ENCODE data around the gene LAIR2. TPM values are rescaled to one million over a fixed set of nuclear protein-coding genes. Genes with fewer than 3 reads are reported as not detected.
"Not testable (repeated sequence)": the region's sequence is repeated elsewhere in the genome, so short reads cannot be mapped to it uniquely, and the experiment has no call there.

The LAIR2 gene
- total RNA-seq, 2 experiments from 2014 or later, result 0.62 TPM; not detected in 1

DNA sequence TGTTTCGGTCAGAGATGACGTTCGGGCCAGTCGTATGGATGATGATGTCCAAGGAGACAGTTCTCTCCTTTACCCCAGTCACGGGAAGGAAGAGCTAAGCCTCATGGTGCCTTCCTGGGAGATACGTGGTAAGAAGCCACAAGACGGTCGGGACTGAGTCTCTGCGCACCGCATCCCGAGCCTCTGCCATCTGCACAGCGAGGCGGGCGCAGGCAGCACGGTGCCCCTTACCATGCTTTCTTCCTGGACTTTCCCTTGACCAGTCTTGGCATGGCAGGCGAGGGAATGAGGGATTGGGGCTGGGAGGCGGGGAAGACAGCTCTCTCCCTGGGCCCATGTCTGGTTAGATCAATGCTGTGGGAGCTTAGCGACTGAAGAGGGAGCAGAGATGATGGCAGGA lies 10.1 kb upstream of the LAIR2 start:
- POLR2A ChIA-PET, result no interaction called here
- Mint-ChIP-seq H3K9me3 (no peaks in the 10 kb centered on the region), H3K27ac (no peak overlapping the region), H3K4me1 (peaks cover 1% of the 10 kb centered on the region), H3K27me3 (peaks cover 44% of the 10 kb centered on the region), H3K36me3 (no peaks in the 10 kb centered on the region), H3K4me3 (no peak overlapping the region)
- DNase-seq (no peak), ATAC-seq (ENCODE audit: low read depth) (no peak)

GRCh38 chr19:54493056-54493455 lies 9.6 kb upstream of the LAIR2 start:
- POLR2A ChIA-PET; H3K9me3 Mint-ChIP-seq; H3K36me3 Mint-ChIP-seq; H3K4me3 Mint-ChIP-seq; H3K4me1 Mint-ChIP-seq; ATAC-seq (ENCODE audit: low read depth); H3K27ac Mint-ChIP-seq; DNase-seq: not testable (repeated sequence)
- peaks cover 47% of the 10 kb centered on the region for H3K27me3 Mint-ChIP-seq

DNA sequence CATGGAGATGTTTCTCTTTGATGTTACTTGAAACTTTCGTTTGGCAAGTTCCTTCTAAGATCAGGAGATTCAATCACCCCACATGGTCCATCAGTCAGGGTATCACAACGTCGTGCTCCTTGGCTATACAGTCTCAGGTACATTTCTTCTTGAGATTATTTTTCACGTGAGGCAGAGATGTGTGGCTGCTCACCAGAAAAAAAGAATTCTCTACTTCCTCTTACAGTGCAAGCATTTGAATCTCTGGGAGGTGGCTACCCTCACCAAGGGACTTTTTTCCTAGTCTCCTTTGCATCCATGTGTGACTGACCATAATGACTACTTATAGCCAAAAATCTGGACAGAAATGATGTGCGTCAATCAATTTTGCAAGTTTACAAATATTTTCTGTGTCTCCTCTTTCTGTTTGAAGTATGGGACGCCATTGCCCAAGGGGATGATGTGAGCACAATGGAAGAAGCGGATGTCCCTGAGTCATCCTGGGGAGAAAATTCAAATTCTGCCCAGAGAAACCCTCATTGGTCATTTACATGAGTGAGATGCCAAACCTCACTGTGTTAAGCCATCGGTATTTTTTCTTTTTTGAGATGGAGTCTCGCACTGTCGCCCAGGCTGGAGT lies 8.6 kb upstream of the LAIR2 start:
- POLR2A ChIA-PET, result no interaction called here
- H3K4me1 Mint-ChIP-seq, result peaks cover 5% of the 10 kb centered on the region
- H3K36me3 Mint-ChIP-seq, result no peaks in the 10 kb centered on the region
- peaks cover 48% of the 10 kb centered on the region for H3K27me3 Mint-ChIP-seq
- DNase-seq (no peak), ATAC-seq (ENCODE audit: low read depth) (no peak)
- H3K9me3 Mint-ChIP-seq, result no peaks in the 10 kb centered on the region
- no peak overlapping the region for H3K4me3 Mint-ChIP-seq
- no peak overlapping the region for H3K27ac Mint-ChIP-seq

DNA sequence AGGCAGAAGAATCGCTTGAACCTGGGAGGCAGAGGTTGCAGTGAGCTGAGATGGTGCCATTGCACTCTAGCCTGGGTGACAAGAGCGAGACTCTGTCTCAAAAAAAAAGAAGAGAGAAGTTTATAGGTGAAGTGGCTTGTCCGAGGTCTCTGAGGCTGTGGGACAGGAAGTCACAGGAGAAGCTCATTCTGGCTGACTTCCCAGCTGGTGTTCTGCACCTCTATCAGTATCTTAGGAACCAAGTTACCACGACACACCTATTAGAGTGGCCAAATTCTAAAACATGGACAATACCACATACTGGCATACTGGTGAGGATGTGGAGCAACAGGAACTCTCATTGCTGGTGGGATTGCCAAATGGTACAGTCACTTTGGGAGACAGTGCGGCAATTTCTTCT lies 7.3 kb upstream of the LAIR2 start:
- POLR2A ChIA-PET, result not testable (repeated sequence)
- peaks cover 42% of the 10 kb centered on the region for H3K27me3 Mint-ChIP-seq

DNA sequence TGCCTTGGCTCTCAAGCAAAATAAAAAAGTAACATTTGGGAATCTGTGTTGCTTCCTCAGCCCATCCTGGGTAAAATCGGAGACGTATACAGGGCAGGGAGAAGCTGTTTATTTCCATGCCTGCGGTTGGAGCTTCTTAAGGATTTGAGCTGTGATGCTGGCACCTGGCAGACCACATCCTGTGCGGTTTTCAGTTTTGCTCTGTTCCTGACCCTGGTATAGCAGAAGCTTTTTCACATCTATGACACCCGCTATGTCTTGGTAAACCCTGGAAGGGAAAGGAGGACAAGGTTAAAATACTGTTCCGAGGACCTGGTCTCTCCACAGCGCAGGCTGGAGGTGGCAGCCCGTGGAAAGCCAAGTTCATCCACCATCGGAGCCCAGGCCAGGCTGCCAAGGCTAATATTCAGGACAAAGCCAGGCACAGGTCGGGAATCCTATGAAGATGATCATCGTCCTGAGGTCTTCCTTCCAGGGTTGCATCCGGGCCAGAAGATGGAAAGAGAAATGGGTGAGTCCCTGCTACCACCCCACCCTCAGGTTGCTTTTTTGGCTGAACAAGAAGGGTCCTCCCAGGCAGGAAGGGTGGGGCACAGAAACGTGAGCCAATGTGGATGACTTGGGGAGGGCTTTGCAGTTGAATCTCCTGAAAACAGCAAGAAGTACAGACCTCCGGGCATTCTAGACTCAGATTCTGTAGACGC lies 4.7 kb upstream of the LAIR2 start:
- POLR2A ChIA-PET, H3K4me3 Mint-ChIP-seq, H3K9me3 Mint-ChIP-seq, H3K4me1 Mint-ChIP-seq, H3K36me3 Mint-ChIP-seq, H3K27ac Mint-ChIP-seq, DNase-seq: not testable (repeated sequence)
- H3K27me3 Mint-ChIP-seq, result peaks cover 36% of the 10 kb centered on the region
- peak; percentile 81 for ATAC-seq (ENCODE audit: low read depth)

More for the DNA sequence above, 7.3 kb upstream of the LAIR2 start:
- H3K9me3 Mint-ChIP-seq; ATAC-seq (ENCODE audit: low read depth); H3K27ac Mint-ChIP-seq; DNase-seq; H3K4me1 Mint-ChIP-seq; H3K36me3 Mint-ChIP-seq; H3K4me3 Mint-ChIP-seq: not testable (repeated sequence)

GRCh38 chr19:54498451-54498772 lies 4.2 kb upstream of the LAIR2 start:
- peaks cover 32% of the 10 kb centered on the region for H3K27me3 Mint-ChIP-seq
- ATAC-seq (ENCODE audit: low read depth); H3K9me3 Mint-ChIP-seq; DNase-seq; POLR2A ChIA-PET; H3K36me3 Mint-ChIP-seq; H3K4me1 Mint-ChIP-seq; H3K4me3 Mint-ChIP-seq; H3K27ac Mint-ChIP-seq: not testable (repeated sequence)

- H3K27ac Mint-ChIP-seq; ATAC-seq (ENCODE audit: low read depth); H3K36me3 Mint-ChIP-seq; DNase-seq; H3K9me3 Mint-ChIP-seq; H3K27me3 Mint-ChIP-seq; H3K4me3 Mint-ChIP-seq; POLR2A ChIA-PET; H3K4me1 Mint-ChIP-seq: not testable (repeated sequence)
Measured at GRCh38 chr19:54505542-54505941, 2.9 kb downstream of the LAIR2 start.

DNA sequence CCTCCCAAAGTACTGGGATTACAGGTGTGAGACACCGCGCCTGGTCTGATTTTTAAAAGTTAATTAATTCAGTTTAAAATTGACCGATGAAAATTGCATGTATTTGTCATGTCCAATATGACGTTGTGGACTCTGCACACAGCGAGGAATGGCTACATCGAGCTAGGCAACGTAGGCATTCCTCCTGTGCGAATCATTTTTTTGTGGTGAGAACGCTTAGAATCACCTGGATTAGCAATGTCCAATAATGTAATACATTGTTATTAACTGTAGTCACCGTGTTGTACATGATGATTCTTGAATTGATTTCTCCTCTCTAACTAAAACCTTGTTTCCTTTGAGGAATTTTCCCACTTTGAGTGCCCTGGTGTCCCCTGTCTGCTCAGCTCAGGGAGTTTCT lies 3.4 kb downstream of the LAIR2 start:
- Mint-ChIP-seq H3K36me3 (no peaks in the 10 kb centered on the region), H3K27ac (no peak overlapping the region), H3K4me1 (peaks cover 7% of the 10 kb centered on the region), H3K9me3 (no peaks in the 10 kb centered on the region), H3K4me3 (no peak overlapping the region), H3K27me3 (peaks cover 4% of the 10 kb centered on the region)
- POLR2A ChIA-PET, result no interaction called here
- no peak for DNase-seq
- no peak for ATAC-seq (ENCODE audit: low read depth)

DNA sequence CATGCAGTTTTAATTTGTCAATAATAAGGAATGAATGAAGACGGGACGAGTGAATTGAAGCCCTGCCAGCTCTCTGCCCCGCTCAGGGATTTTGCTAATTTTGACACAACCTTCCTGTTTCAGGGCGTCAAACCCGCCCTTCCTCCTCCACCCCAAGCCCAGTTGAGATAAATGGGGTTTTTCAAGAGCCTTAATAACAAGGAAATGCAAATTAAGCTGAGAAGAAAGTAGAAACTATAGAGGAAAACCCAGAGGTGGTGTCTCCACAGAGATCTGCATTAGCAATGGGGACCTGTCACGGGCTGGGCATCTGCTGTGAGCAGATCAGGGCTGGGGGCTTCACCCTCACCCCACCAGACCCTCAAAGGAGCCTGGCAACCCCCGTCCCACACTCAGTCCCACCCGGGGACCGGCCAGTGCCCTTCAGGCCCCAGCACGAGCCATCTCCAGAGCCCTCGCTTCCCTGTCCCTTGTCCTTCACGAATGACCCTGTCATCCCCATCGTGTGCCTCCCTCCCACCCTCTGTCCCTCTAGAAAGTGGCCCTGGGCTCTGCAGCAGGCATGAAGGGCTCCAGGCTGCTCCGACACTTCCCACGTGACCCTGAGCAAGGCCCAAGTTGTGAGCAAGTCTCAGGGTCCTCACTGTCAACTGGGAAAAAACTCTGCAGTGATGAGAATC lies 4.5 kb downstream of the LAIR2 start:
- H3K9me3 Mint-ChIP-seq; ATAC-seq (ENCODE audit: low read depth); H3K4me1 Mint-ChIP-seq; H3K4me3 Mint-ChIP-seq; H3K27ac Mint-ChIP-seq; DNase-seq; H3K36me3 Mint-ChIP-seq; H3K27me3 Mint-ChIP-seq; POLR2A ChIA-PET: not testable (repeated sequence)

DNA sequence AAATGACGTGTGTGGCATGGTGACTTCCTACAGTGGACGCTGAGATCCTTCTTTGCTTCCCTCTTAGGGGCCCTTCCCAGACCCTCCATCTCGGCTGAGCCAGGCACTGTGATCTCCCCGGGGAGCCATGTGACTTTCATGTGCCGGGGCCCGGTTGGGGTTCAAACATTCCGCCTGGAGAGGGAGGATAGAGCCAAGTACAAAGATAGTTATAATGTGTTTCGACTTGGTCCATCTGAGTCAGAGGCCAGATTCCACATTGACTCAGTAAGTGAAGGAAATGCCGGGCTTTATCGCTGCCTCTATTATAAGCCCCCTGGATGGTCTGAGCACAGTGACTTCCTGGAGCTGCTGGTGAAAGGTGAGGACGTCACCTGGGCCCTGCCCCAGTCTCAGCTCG lies 5.2 kb downstream of the LAIR2 start:
- ATAC-seq (ENCODE audit: low read depth), result no peak
- Mint-ChIP-seq H3K4me3 (no peak overlapping the region), H3K27me3 (peaks cover 7% of the 10 kb centered on the region), H3K4me1 (peaks cover 4% of the 10 kb centered on the region), H3K27ac (no peak overlapping the region), H3K36me3 (no peaks in the 10 kb centered on the region), H3K9me3 (no peaks in the 10 kb centered on the region)
- no peak for DNase-seq
- POLR2A ChIA-PET, result no interaction called here

DNA sequence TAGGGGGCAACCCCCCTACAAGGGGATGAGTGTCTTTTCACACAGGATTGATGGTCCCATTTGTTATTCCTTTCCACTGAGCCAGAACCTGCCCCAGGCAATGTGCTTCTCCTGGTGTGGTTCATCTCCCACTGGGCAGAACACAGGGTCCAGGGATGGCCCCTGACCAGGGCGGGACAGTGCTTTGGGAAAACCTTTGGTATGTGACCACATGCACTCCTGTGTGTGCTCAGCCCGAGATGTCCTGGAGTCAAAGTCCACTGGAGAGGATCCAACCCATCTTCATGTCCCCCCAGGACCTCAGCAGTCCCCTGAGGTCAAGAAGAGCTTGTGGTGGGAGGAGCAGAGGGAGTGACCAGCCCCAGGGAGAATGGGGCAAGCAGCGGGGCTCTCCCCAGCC lies 5.9 kb downstream of the LAIR2 start:
- POLR2A ChIA-PET; H3K27ac Mint-ChIP-seq; H3K4me1 Mint-ChIP-seq; H3K36me3 Mint-ChIP-seq; DNase-seq; H3K9me3 Mint-ChIP-seq; H3K27me3 Mint-ChIP-seq; ATAC-seq (ENCODE audit: low read depth); H3K4me3 Mint-ChIP-seq: not testable (repeated sequence)

DNA sequence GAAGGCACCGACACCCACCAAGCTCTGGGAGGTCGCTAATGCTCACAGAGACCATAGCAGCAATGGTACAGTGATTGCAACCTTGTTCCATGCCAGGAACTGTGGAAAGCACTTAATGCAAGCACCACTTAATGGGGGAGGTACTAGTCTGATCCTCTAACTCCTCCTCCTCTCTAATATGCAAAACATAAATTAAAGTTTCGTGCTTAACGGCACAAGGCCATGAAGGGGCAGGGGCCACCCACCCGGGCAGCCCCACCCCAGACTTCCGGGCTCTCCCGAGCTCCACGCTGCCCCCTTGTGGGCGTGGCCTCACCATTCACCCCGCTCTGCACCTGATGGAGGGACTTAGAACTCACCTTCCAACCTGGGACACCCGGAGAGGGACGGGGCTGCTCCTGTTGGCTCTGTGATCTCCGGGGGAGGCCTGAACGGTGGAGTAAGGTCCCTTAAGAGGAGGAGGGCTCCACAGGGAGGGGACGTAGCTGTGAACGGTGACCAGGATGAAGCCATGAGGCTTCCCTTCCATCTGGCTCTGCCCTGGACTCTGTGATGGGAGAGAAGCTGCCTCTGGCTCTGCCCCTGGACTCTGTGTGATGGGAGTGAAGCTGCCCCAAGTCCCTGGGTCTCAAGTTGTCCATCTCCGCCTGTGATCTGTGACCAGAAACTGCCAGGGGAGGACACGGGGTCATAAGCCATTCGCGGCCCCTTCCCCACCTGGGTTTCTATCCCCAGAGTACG lies 6.7 kb downstream of the LAIR2 start:
- H3K9me3 Mint-ChIP-seq, H3K4me1 Mint-ChIP-seq, H3K27me3 Mint-ChIP-seq, H3K27ac Mint-ChIP-seq, DNase-seq, POLR2A ChIA-PET, H3K4me3 Mint-ChIP-seq, H3K36me3 Mint-ChIP-seq: not testable (repeated sequence)
- ATAC-seq (ENCODE audit: low read depth), result peak; percentile 75

GRCh38 chr19:54515156-54515555 lies 12.5 kb downstream of the LAIR2 start:
- peaks cover 16% of the 10 kb centered on the region for H3K4me1 Mint-ChIP-seq
- H3K27ac Mint-ChIP-seq, result no peak overlapping the region
- ATAC-seq (ENCODE audit: low read depth) (no peak), DNase-seq (no peak)
- H3K27me3 Mint-ChIP-seq, result peaks cover 3% of the 10 kb centered on the region
- no peaks in the 10 kb centered on the region for H3K36me3 Mint-ChIP-seq
- POLR2A ChIA-PET, result interaction anchor here (0.7 kb wide), 1 partner anchor 911 kb away, joined by 4 read pairs; no protein-coding TSS in a partner anchor
- H3K9me3 Mint-ChIP-seq, result peaks cover 1% of the 10 kb centered on the region
- H3K4me3 Mint-ChIP-seq, result no peak overlapping the region

Measured in activated naive CD8-positive, alpha-beta T cell treated with anti-CD3 and anti-CD28 coated beads, Interleukin-2, amount 10 ng/mL, durations not matched to agents 7 days and 5 days (primary cell).